Common myeloid progenitor, CD34-positive (primary cell): ENCODE data around the gene ATP6V1D.
"Not testable (repeated sequence)": the region's sequence is repeated elsewhere in the genome, so short reads cannot be mapped to it uniquely, and the experiment has no call there.

Source experiments
- CTCF ChIA-PET: fragments of 350-600 bp; sonication (Branson Sonifier 250); formaldehyde crosslinking; loops from one replicate; lab custom pipeline; 2021; ENCODE audit warnings: antibody characterized with exemption; lab: Charles Lee
- POLR2A ChIA-PET: fragments of 350-600 bp; sonication (Branson Sonifier 250); formaldehyde crosslinking; loops from one replicate; lab custom pipeline; 2021; ENCODE audit warnings: antibody characterized with exemption; lab: Charles Lee
- DNase-seq, 3 donors: peaks; one replicate each; pipeline versions ENCODE4 v3.0.0 to v3.0.0-alpha.2; 2013
- H3K27ac ChIP-seq, 2 experiments: 1 replicate in 1 of 2; 2 replicates in 1 of 2; pipeline ENCODE4 v1.7.0; 2013; ENCODE audit warnings: inconsistent platforms in 2 of 2, low read length in 2 of 2, mild to moderate bottlenecking in 2 of 2, low read depth in 1 of 2, moderate library complexity in 1 of 2; ENCODE audit not compliant: severe bottlenecking in 2 of 2, insufficient read depth in 1 of 2, poor library complexity in 1 of 2
- H3K27me3 ChIP-seq, 5 experiments: replicated peaks in 2 of 5; 1 replicate in 3 of 5; 2 replicates in 2 of 5; pipeline versions ENCODE4 v1.6.1 to v1.7.0; 2013; ENCODE audit warnings: low read length in 4 of 5, mild to moderate bottlenecking in 2 of 5, moderate library complexity in 2 of 5, inconsistent platforms in 1 of 5; ENCODE audit not compliant: insufficient read depth in 5 of 5, control insufficient read depth in 4 of 5
- H3K36me3 ChIP-seq, 4 experiments: 1 replicate in 2 of 4; 2 replicates in 2 of 4; pipeline versions ENCODE4 v1.6.1 to v1.7.0; 2013; ENCODE audit warnings: low read length in 3 of 4, control low read depth in 1 of 4, mild to moderate bottlenecking in 1 of 4; ENCODE audit not compliant: control insufficient read depth in 4 of 4, insufficient read depth in 4 of 4
- H3K4me1 ChIP-seq, 4 experiments: 1 replicate in 3 of 4; 2 replicates in 1 of 4; pipeline versions ENCODE4 v1.6.1 to v1.7.1; 2013; ENCODE audit warnings: low read length in 3 of 4, mild to moderate bottlenecking in 3 of 4, control low read depth in 1 of 4, inconsistent platforms in 1 of 4, moderate library complexity in 1 of 4; ENCODE audit not compliant: control insufficient read depth in 4 of 4, insufficient read depth in 4 of 4; ENCODE audit errors: control extremely low read depth in 1 of 4
- H3K4me3 ChIP-seq, 7 experiments: 1 replicate in 4 of 7; 2 replicates in 3 of 7; pipeline versions ENCODE4 v1.5.1 to v1.7.0; 2013; ENCODE audit warnings: mild to moderate bottlenecking in 7 of 7, low read length in 6 of 7, moderate library complexity in 6 of 7, inconsistent platforms in 2 of 7, low read depth in 2 of 7, control low read depth in 1 of 7; ENCODE audit not compliant: insufficient read depth in 4 of 7, control insufficient read depth in 1 of 7; ENCODE audit errors: extremely low read depth in 1 of 7
- H3K9me3 ChIP-seq, 5 experiments: 1 replicate in 4 of 5; 2 replicates in 1 of 5; pipeline versions ENCODE4 v1.6.1 to v1.7.1; 2013; ENCODE audit warnings: low read length in 4 of 5, mild to moderate bottlenecking in 2 of 5, inconsistent platforms in 1 of 5, low read depth in 1 of 5, moderate library complexity in 1 of 5; ENCODE audit not compliant: control insufficient read depth in 4 of 5, insufficient read depth in 2 of 5; ENCODE audit errors: control extremely low read depth in 1 of 5
- WGBS: methylation state at CpG from one replicate; pipeline ENCODE4 v1.1.5; 2013; ENCODE audit not compliant: insufficient coverage; 5-methylcytosine and 5-hydroxymethylcytosine counted together

The ATP6V1D gene

GRCh38 chr14:67357969-67358354, 1.6 kb downstream of the ATP6V1D start:
- no peak overlapping the region for H3K4me3 ChIP-seq
- no peaks in the 10 kb centered on the region for H3K27me3 ChIP-seq
- POLR2A ChIA-PET = no interaction called here
- CTCF ChIA-PET = interaction anchor here (0.9 to 2.3 kb wide), 2 partner anchors 25 to 56 kb away, joined by 4 to 7 read pairs; no protein-coding TSS in a partner anchor
- H3K27ac ChIP-seq = no peak overlapping the region
- peaks cover 0 to 4% (median under 1%) of the 10 kb centered on the region in 4 experiments for H3K36me3 ChIP-seq
- H3K4me1 ChIP-seq = peaks cover 15 to 34% (median 22%) of the 10 kb centered on the region in 4 experiments
- WGBS = 90% methylated on average over 3 of the region's 9 CpGs
- DNase-seq = no peak
- H3K9me3 ChIP-seq = no peaks in the 10 kb centered on the region

- H3K9me3 ChIP-seq = no peaks in the 10 kb centered on the region
- H3K4me1 ChIP-seq = peaks cover 15 to 31% (median 21%) of the 10 kb centered on the region in 4 experiments
- H3K36me3 ChIP-seq = no peaks in the 10 kb centered on the region
- H3K27ac ChIP-seq = peak overlapping the region in 1 of 2 experiments; percentile 23
- 60% methylated on average over 1 of the region's 4 CpGs for WGBS
- no peak for DNase-seq
- H3K4me3 ChIP-seq = no peak overlapping the region
- H3K27me3 ChIP-seq = no peaks in the 10 kb centered on the region
- POLR2A ChIA-PET = no interaction called here
- CTCF ChIA-PET = interaction anchor here (0.9 to 1.4 kb wide), 2 partner anchors 11 to 57 kb away, joined by 4 to 6 read pairs; no protein-coding TSS in a partner anchor
Measured at GRCh38 chr14:67357186-67357968, 2.2 kb downstream of the ATP6V1D start.

- Histone ChIP-seq H3K4me3 (no peak overlapping the region), H3K4me1 (no peaks in the 10 kb centered on the region), H3K27ac (no peak overlapping the region), H3K27me3 (no peaks in the 10 kb centered on the region), H3K36me3 (peaks cover 7 to 32% (median 16%) of the 10 kb centered on the region in 4 experiments), H3K9me3 (no peaks in the 10 kb centered on the region)
- POLR2A ChIA-PET = no interaction called here
- CTCF ChIA-PET = no interaction called here
- whole genome bisulfite sequencing = 93% methylated on average over 3 of the region's 5 CpGs
- DNase-seq = no peak
Measured at GRCh38 chr14:67352055-67352454, 7.5 kb downstream of the ATP6V1D start.

- Histone ChIP-seq H3K36me3 (peaks cover 19 to 67% (median 29%) of the 10 kb centered on the region in 4 experiments), H3K27ac (no peak overlapping the region), H3K4me3 (no peak overlapping the region), H3K27me3 (no peaks in the 10 kb centered on the region), H3K9me3 (no peaks in the 10 kb centered on the region), H3K4me1 (no peaks in the 10 kb centered on the region)
- CTCF ChIA-PET = interaction anchor here (1.0 kb wide), 1 partner anchor 11 kb away, joined by 6 read pairs; no protein-coding TSS in a partner anchor
- POLR2A ChIA-PET = no interaction called here
- no peak for DNase-seq
Measured at GRCh38 chr14:67345583-67345982, 14.0 kb downstream of the ATP6V1D start.

GRCh38 chr14:67343601-67344230, 15.9 kb downstream of the ATP6V1D start:
- Histone ChIP-seq H3K4me3 (no peak overlapping the region), H3K4me1 (no peaks in the 10 kb centered on the region), H3K27ac (no peak overlapping the region), H3K36me3 (peaks cover 23 to 62% (median 27%) of the 10 kb centered on the region in 4 experiments), H3K9me3 (no peaks in the 10 kb centered on the region), H3K27me3 (no peaks in the 10 kb centered on the region)
- ChIA-PET CTCF (interaction anchor here (1.2 kb wide), 1 partner anchor 10 kb away, joined by 3 read pairs; no protein-coding TSS in a partner anchor), POLR2A (no interaction called here)
- WGBS = 100% methylated on average over 2 of the region's 4 CpGs
- no peak for DNase-seq

- POLR2A ChIA-PET, H3K27me3 ChIP-seq, DNase-seq, CTCF ChIA-PET, H3K9me3 ChIP-seq, H3K27ac ChIP-seq, H3K4me3 ChIP-seq, H3K4me1 ChIP-seq: not testable (repeated sequence)
- WGBS = 99% methylated on average over 10 of the region's 31 CpGs
- H3K36me3 ChIP-seq = peaks cover 16 to 61% (median 32%) of the 10 kb centered on the region in 4 experiments
Measured at GRCh38 chr14:67341231-67341630, 18.4 kb downstream of the ATP6V1D start.

GRCh38 chr14:67335781-67336180, 23.8 kb downstream of the ATP6V1D start:
- Histone ChIP-seq H3K27ac (no peak overlapping the region), H3K27me3 (no peaks in the 10 kb centered on the region), H3K9me3 (no peaks in the 10 kb centered on the region), H3K4me1 (no peaks in the 10 kb centered on the region), H3K36me3 (peaks cover 21 to 68% (median 49%) of the 10 kb centered on the region in 4 experiments), H3K4me3 (no peak overlapping the region)
- POLR2A ChIA-PET = no interaction called here
- 100% methylated on average over 1 of the region's 2 CpGs for WGBS
- CTCF ChIA-PET = interaction anchor here (0.6 to 1.0 kb wide), 2 partner anchors 169 to 612 kb away, joined by 3 read pairs; no protein-coding TSS in a partner anchor
- DNase-seq = peak; percentile 37 to 60 (median 49)
